SK-N-SH treated with all-trans-retinoic acid at 6 μM for 48 hours (cell line): ENCODE measurements around the gene SCAF4.

Experiments
- ATAC-seq: fragments of 200-7000 bp; cut with Tn5 transposase; 3 replicates; pipeline ENCODE4 v1.9.1; 2020; ENCODE audit warnings: mild to moderate bottlenecking, moderate library complexity
- ARNTL ChIP-seq: fragments of 450-650 bp; formaldehyde crosslinking; IDR thresholded peaks from 2 replicates; pipeline ENCODE4 v1.5.0; 2020; ENCODE audit warnings: low read depth, mild to moderate bottlenecking, moderate library complexity, borderline replicate concordance
- BACH2 ChIP-seq: fragments of 250-450 bp; sonication (Bioruptor Pico); IDR thresholded peaks from 2 replicates; pipeline ENCODE4 v1.9.0; 2021; ENCODE audit warnings: mild to moderate bottlenecking, borderline replicate concordance
- CREB5 ChIP-seq: fragments of 250-450 bp; sonication (Bioruptor Pico); IDR thresholded peaks from 2 replicates; pipeline ENCODE4 v1.5.1; 2020; ENCODE audit warnings: low read depth, mild to moderate bottlenecking, moderate library complexity
- CSDC2 ChIP-seq: fragments of 250-450 bp; sonication (Bioruptor Pico); IDR thresholded peaks from 2 replicates; pipeline ENCODE4 v1.5.0; 2020; ENCODE audit warnings: mild to moderate bottlenecking, moderate library complexity
- CSRNP3 ChIP-seq: fragments of 250-450 bp; sonication (Bioruptor Pico); IDR thresholded peaks from 2 replicates; pipeline ENCODE4 v1.5.1; 2021; ENCODE audit warnings: mild to moderate bottlenecking, moderate library complexity
- ISL1 ChIP-seq: fragments of 250-450 bp; sonication (Bioruptor Pico); IDR thresholded peaks from 2 replicates; pipeline ENCODE4 v2.1.2; 2022; ENCODE audit warnings: mild to moderate bottlenecking, moderate library complexity
- PATZ1 ChIP-seq: fragments of 250-450 bp; sonication (Bioruptor Pico); IDR thresholded peaks from 2 replicates; pipeline ENCODE4 v1.8.0; 2020; ENCODE audit warnings: mild to moderate bottlenecking, moderate library complexity, borderline replicate concordance
- PPARA ChIP-seq: fragments of 250-450 bp; sonication (Bioruptor Pico); IDR thresholded peaks from 2 replicates; pipeline ENCODE4 v1.5.0; 2020; ENCODE audit warnings: mild to moderate bottlenecking, borderline replicate concordance
- RARB ChIP-seq: fragments of 250-450 bp; sonication (Bioruptor Pico); IDR thresholded peaks from 2 replicates; pipeline ENCODE4 v1.8.0; 2021; ENCODE audit warnings: mild to moderate bottlenecking, moderate library complexity
- SNAI2 ChIP-seq: fragments of 250-450 bp; sonication (Bioruptor Pico); IDR thresholded peaks from 2 replicates; pipeline ENCODE4 v1.5.0; 2020; ENCODE audit warnings: mild to moderate bottlenecking, moderate library complexity
- TCF4 ChIP-seq: fragments of 250-450 bp; sonication (Bioruptor Pico); IDR thresholded peaks from 2 replicates; pipeline ENCODE4 v1.8.0; 2021; ENCODE audit warnings: mild to moderate bottlenecking, moderate library complexity, borderline replicate concordance
- TOX ChIP-seq: fragments of 250-450 bp; sonication (Bioruptor Pico); IDR thresholded peaks from 2 replicates; pipeline ENCODE4 v1.8.0; 2021; ENCODE audit warnings: mild to moderate bottlenecking, moderate library complexity, borderline replicate concordance
- TSHZ2 ChIP-seq: fragments of 250-450 bp; sonication (Bioruptor Pico); IDR thresholded peaks from 2 replicates; pipeline ENCODE4 v1.5.0; 2020; ENCODE audit warnings: mild to moderate bottlenecking, moderate library complexity
- ZFP3 ChIP-seq: fragments of 250-450 bp; sonication (Bioruptor Pico); IDR thresholded peaks from 2 replicates; pipeline ENCODE4 v1.5.0; 2020; ENCODE audit warnings: mild to moderate bottlenecking, moderate library complexity
- ZFP30 ChIP-seq: fragments of 450-650 bp; formaldehyde crosslinking; IDR thresholded peaks from 2 replicates; pipeline ENCODE4 v1.5.0; 2022; ENCODE audit warnings: mild to moderate bottlenecking, moderate library complexity
- ZNF565 ChIP-seq: fragments of 450-650 bp; formaldehyde crosslinking; conservative IDR thresholded peaks from 2 replicates; pipeline ENCODE4 v1.5.0; 2020; ENCODE audit warnings: low read depth, mild to moderate bottlenecking, moderate library complexity
- ZNF70 ChIP-seq: fragments of 450-650 bp; formaldehyde crosslinking; IDR thresholded peaks from 2 replicates; pipeline ENCODE4 v1.5.0; 2020; ENCODE audit warnings: mild to moderate bottlenecking, moderate library complexity
- ZNF8 ChIP-seq: fragments of 450-650 bp; formaldehyde crosslinking; IDR thresholded peaks from 2 replicates; pipeline ENCODE4 v1.5.0; 2020; ENCODE audit warnings: mild to moderate bottlenecking, moderate library complexity
- TF ChIP-seq, protein P1 (sequence below): fragments of 250-450 bp; sonication (Bioruptor Pico); IDR thresholded peaks from 2 replicates; pipeline ENCODE4 v1.8.0; 2021; ENCODE audit warnings: low read depth, mild to moderate bottlenecking, moderate library complexity, borderline replicate concordance

Gene SCAF4

DNA sequence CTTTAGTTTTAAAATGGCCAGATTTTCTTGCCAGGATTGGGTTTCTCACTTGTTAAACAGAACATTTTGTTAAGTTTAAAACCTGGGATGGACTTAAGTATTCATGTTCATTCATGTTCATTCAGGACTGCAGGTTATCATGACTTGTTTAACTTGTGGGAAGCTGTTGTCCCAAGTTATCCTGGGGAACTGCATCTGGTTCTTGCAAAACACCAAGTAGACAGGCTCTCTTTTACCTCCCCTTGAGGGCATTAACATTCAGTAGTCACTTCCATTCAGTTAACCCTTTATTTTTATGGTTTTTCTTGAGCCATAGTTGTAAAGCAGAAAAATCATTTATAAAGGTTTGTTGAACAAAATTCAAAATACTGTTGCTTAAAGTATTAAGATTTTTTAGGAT is 64.3 kb downstream of the SCAF4 start:
- TF ChIP-seq ISL1 (no peak), TCF4 (no peak), BACH2 (CRISPR knock-in tag) (no peak), CREB5 (CRISPR knock-in tag) (no peak), ZNF8 (CRISPR knock-in tag) (no peak), TOX (CRISPR knock-in tag) (no peak), CSRNP3 (CRISPR knock-in tag) (no peak), ZNF70 (CRISPR knock-in tag) (no peak), PATZ1 (no peak)
- TF ChIP-seq, protein P1, sequence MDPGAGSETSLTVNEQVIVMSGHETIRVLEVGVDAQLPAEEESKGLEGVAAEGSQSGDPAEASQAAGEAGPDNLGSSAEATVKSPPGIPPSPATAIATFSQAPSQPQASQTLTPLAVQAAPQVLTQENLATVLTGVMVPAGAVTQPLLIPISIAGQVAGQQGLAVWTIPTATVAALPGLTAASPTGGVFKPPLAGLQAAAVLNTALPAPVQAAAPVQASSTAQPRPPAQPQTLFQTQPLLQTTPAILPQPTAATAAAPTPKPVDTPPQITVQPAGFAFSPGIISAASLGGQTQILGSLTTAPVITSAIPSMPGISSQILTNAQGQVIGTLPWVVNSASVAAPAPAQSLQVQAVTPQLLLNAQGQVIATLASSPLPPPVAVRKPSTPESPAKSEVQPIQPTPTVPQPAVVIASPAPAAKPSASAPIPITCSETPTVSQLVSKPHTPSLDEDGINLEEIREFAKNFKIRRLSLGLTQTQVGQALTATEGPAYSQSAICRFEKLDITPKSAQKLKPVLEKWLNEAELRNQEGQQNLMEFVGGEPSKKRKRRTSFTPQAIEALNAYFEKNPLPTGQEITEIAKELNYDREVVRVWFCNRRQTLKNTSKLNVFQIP (CRISPR knock-in tag), result no peak
- no peak for ATAC-seq

GRCh38 chr21:31667132-31667531 is 64.8 kb downstream of the SCAF4 start:
- no peak for ATAC-seq
- no peak for TF ChIP-seq ZFP30
- no peak for TF ChIP-seq CSDC2 (CRISPR knock-in tag)
- TF ChIP-seq PATZ1, result no peak
- TF ChIP-seq ISL1, result no peak
- TF ChIP-seq TOX (CRISPR knock-in tag), result no peak
- TF ChIP-seq CREB5 (CRISPR knock-in tag), result no peak
- TF ChIP-seq ZFP3 (CRISPR knock-in tag), result no peak
- no peak for TF ChIP-seq SNAI2 (CRISPR knock-in tag)
- no peak for TF ChIP-seq TCF4
- TF ChIP-seq ARNTL (CRISPR knock-in tag), result no peak
- no peak for TF ChIP-seq TSHZ2
- no peak for TF ChIP-seq ZNF565
- no peak for TF ChIP-seq PPARA (CRISPR knock-in tag)
- no peak for TF ChIP-seq RARB (CRISPR knock-in tag)
- no peak for TF ChIP-seq ZNF70 (CRISPR knock-in tag)
- TF ChIP-seq ZNF8 (CRISPR knock-in tag), result no peak
